Measurements from ENCODE around the gene VTI1A.

Gene VTI1A

DNA sequence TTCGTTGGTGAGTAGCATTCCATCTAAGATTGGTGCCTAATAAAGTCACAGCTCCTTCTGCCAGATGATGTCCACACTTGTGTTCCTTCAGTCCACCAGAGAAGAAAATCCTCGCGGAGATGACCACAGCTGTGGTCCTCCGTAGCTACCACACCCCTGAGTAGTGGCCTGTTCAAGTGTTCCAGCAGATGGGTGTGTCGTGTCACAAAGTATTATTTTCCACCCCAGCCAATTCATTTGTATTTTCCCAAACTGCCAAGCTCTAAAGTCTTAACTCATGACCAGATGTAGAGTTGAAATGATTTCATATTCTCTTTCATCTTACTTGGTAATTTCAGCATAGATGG lies 251.8 kb downstream of the VTI1A start:
- POLR2A ChIA-PET, result no interaction called here
- TF ChIP-seq, protein P1, sequence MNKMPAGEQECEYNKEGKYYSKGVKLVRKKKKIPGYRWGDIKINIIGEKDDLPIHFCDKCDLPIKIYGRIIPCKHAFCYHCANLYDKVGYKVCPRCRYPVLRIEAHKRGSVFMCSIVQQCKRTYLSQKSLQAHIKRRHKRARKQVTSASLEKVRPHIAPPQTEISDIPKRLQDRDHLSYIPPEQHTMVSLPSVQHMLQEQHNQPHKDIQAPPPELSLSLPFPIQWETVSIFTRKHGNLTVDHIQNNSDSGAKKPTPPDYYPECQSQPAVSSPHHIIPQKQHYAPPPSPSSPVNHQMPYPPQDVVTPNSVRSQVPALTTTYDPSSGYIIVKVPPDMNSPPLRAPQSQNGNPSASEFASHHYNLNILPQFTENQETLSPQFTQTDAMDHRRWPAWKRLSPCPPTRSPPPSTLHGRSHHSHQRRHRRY (tag by site-specific recombination; IDR thresholded peaks at IDR 0.05), result no peak
- no peak for TF ChIP-seq ZIC2 (tag by site-specific recombination; IDR thresholded peaks at IDR 0.05)
- no peak for TF ChIP-seq ZBTB17 (tag by site-specific recombination; IDR thresholded peaks at IDR 0.05)
- TF ChIP-seq, protein P2, sequence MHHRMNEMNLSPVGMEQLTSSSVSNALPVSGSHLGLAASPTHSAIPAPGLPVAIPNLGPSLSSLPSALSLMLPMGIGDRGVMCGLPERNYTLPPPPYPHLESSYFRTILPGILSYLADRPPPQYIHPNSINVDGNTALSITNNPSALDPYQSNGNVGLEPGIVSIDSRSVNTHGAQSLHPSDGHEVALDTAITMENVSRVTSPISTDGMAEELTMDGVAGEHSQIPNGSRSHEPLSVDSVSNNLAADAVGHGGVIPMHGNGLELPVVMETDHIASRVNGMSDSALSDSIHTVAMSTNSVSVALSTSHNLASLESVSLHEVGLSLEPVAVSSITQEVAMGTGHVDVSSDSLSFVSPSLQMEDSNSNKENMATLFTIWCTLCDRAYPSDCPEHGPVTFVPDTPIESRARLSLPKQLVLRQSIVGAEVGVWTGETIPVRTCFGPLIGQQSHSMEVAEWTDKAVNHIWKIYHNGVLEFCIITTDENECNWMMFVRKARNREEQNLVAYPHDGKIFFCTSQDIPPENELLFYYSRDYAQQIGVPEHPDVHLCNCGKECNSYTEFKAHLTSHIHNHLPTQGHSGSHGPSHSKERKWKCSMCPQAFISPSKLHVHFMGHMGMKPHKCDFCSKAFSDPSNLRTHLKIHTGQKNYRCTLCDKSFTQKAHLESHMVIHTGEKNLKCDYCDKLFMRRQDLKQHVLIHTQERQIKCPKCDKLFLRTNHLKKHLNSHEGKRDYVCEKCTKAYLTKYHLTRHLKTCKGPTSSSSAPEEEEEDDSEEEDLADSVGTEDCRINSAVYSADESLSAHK (tag by site-specific recombination; IDR thresholded peaks at IDR 0.05), result no peak
- TF ChIP-seq, protein P3, sequence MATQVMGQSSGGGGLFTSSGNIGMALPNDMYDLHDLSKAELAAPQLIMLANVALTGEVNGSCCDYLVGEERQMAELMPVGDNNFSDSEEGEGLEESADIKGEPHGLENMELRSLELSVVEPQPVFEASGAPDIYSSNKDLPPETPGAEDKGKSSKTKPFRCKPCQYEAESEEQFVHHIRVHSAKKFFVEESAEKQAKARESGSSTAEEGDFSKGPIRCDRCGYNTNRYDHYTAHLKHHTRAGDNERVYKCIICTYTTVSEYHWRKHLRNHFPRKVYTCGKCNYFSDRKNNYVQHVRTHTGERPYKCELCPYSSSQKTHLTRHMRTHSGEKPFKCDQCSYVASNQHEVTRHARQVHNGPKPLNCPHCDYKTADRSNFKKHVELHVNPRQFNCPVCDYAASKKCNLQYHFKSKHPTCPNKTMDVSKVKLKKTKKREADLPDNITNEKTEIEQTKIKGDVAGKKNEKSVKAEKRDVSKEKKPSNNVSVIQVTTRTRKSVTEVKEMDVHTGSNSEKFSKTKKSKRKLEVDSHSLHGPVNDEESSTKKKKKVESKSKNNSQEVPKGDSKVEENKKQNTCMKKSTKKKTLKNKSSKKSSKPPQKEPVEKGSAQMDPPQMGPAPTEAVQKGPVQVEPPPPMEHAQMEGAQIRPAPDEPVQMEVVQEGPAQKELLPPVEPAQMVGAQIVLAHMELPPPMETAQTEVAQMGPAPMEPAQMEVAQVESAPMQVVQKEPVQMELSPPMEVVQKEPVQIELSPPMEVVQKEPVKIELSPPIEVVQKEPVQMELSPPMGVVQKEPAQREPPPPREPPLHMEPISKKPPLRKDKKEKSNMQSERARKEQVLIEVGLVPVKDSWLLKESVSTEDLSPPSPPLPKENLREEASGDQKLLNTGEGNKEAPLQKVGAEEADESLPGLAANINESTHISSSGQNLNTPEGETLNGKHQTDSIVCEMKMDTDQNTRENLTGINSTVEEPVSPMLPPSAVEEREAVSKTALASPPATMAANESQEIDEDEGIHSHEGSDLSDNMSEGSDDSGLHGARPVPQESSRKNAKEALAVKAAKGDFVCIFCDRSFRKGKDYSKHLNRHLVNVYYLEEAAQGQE (tag by site-specific recombination; IDR thresholded peaks at IDR 0.05), result no peak
- TF ChIP-seq ZNF335 (tag by site-specific recombination; conservative IDR thresholded peaks at IDR 0.05), result no peak
- no peak for TF ChIP-seq ZNF350 (tag by site-specific recombination; IDR thresholded peaks at IDR 0.05)
- TF ChIP-seq ZBTB20 (tag by site-specific recombination; IDR thresholded peaks at IDR 0.05), result no peak
- no peak for TF ChIP-seq ZFHX2 (tag by site-specific recombination; conservative IDR thresholded peaks at IDR 0.05)
- TF ChIP-seq, protein P4, sequence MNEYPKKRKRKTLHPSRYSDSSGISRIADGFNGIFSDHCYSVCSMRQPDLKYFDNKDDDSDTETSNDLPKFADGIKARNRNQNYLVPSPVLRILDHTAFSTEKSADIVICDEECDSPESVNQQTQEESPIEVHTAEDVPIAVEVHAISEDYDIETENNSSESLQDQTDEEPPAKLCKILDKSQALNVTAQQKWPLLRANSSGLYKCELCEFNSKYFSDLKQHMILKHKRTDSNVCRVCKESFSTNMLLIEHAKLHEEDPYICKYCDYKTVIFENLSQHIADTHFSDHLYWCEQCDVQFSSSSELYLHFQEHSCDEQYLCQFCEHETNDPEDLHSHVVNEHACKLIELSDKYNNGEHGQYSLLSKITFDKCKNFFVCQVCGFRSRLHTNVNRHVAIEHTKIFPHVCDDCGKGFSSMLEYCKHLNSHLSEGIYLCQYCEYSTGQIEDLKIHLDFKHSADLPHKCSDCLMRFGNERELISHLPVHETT (tag by site-specific recombination; IDR thresholded peaks at IDR 0.05), result no peak
- no peak for TF ChIP-seq ZNF37A (tag by site-specific recombination; IDR thresholded peaks at IDR 0.05)
- TF ChIP-seq GLIS2 (tag by site-specific recombination; IDR thresholded peaks at IDR 0.05), result no peak
- TF ChIP-seq, protein P5, sequence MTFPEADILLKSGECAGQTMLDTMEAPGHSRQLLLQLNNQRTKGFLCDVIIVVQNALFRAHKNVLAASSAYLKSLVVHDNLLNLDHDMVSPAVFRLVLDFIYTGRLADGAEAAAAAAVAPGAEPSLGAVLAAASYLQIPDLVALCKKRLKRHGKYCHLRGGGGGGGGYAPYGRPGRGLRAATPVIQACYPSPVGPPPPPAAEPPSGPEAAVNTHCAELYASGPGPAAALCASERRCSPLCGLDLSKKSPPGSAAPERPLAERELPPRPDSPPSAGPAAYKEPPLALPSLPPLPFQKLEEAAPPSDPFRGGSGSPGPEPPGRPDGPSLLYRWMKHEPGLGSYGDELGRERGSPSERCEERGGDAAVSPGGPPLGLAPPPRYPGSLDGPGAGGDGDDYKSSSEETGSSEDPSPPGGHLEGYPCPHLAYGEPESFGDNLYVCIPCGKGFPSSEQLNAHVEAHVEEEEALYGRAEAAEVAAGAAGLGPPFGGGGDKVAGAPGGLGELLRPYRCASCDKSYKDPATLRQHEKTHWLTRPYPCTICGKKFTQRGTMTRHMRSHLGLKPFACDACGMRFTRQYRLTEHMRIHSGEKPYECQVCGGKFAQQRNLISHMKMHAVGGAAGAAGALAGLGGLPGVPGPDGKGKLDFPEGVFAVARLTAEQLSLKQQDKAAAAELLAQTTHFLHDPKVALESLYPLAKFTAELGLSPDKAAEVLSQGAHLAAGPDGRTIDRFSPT (tag by site-specific recombination; IDR thresholded peaks at IDR 0.05), result no peak

DNA sequence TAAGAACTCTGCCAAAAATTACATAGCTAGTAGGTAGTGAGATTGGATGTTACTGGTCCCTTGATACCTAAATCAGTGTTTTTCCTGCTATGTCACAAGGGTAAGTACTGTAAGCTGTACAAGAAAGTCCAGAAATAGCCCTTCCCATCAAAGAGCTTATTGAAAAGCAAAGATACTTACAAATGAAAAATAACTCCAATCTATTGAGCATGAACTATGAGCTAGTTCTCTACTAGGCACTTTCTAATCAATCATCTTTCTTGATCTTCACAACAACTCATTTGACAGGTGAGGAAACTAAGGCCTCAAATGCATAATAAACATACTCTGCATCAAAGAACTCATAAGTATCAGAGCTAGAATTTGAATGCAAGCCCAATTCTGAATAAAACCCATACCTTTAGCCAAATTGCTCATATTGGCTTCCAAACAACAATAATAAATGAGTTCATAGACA lies 253.2 kb downstream of the VTI1A start:
- POLR2A ChIA-PET, result no interaction called here
- H3K27ac ChIP-seq (ENCODE audit: extremely low read depth, low read depth, low read length), result no peak overlapping the region
- no peak for TF ChIP-seq ZNF549 (tag by site-specific recombination; IDR thresholded peaks at IDR 0.05)
- TF ChIP-seq, protein P6, sequence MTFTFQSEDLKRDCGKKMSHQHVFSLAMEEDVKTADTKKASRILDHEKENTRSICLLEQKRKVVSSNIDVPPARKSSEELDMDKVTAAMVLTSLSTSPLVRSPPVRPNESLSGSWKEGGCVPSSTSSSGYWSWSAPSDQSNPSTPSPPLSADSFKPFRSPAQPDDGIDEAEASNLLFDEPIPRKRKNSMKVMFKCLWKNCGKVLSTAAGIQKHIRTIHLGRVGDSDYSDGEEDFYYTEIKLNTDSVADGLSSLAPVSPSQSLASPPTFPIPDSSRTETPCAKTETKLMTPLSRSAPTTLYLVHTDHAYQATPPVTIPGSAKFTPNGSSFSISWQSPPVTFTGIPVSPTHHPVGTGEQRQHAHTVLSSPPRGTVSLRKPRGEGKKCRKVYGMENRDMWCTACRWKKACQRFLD (tag by site-specific recombination; IDR thresholded peaks at IDR 0.05), result no peak
- no peak for TF ChIP-seq ZNF132 (tag by site-specific recombination; IDR thresholded peaks at IDR 0.05; ENCODE audit: borderline replicate concordance)
- H3K4me1 ChIP-seq (ENCODE audit: control insufficient read depth, insufficient read depth, low read length), result no peaks in the 10 kb centered on the region
- H3K9me3 ChIP-seq (ENCODE audit: control insufficient read depth, insufficient read depth, low read depth, low read length), result no peaks in the 10 kb centered on the region
- H3K36me3 ChIP-seq (ENCODE audit: control insufficient read depth in 2 of 2, insufficient read depth in 1 of 2, low read length in 2 of 2), result no peaks in the 10 kb centered on the region; a peak in 1 of 3 replicates
- no peak overlapping the region for H3K4me3 ChIP-seq (ENCODE audit: low read depth, low read length)
- CTCF ChIA-PET, result no interaction called here

More for the DNA sequence above, 251.8 kb downstream of the VTI1A start:
- Histone ChIP-seq H3K4me3 (ENCODE audit: low read depth, low read length) (no peak overlapping the region), H3K9me3 (ENCODE audit: control insufficient read depth, insufficient read depth, low read depth, low read length) (no peaks in the 10 kb centered on the region), H3K36me3 (ENCODE audit: control insufficient read depth in 2 of 2, insufficient read depth in 1 of 2, low read length in 2 of 2) (no peaks in the 10 kb centered on the region; a peak in 1 of 3 replicates), H3K4me1 (ENCODE audit: control insufficient read depth, insufficient read depth, low read length) (no peaks in the 10 kb centered on the region), H3K27ac (ENCODE audit: extremely low read depth, low read depth, low read length) (no peak overlapping the region)
- CTCF ChIA-PET, result no interaction called here
